Measurements from ENCODE around the gene TRIOBP. TPM values are rescaled to one million over a fixed set of nuclear protein-coding genes. Genes with fewer than 3 reads are reported as not detected.

The TRIOBP gene
- total and polyA plus RNA-seq, 2 of the 13 experiments (the other 11 are each of a cell fraction or from before 2014, with no cell fraction given) = 6.1 to 15.4 TPM

- TF ChIP-seq PAXIP1 (CRISPR knock-in tag; conservative IDR thresholded peaks at IDR 0.05) (peak; percentile 83), PHF8 (CRISPR knock-in tag; IDR thresholded peaks at IDR 0.05) (peak; percentile 48), ZNF234 (CRISPR knock-in tag; conservative IDR thresholded peaks at IDR 0.05) (0 out of 2 replicates have a peak, but pooled peaks have one; percentile 40), ZBTB37 (CRISPR knock-in tag; IDR thresholded peaks at IDR 0.05) (no peak), RXRB (CRISPR knock-in tag; IDR thresholded peaks at IDR 0.05; ENCODE audit: borderline replicate concordance) (peak; percentile 73), ZNF441 (CRISPR knock-in tag; IDR thresholded peaks at IDR 0.05; ENCODE audit: borderline replicate concordance) (0 out of 2 replicates have a peak, but pooled peaks have one; percentile 34), ZNF124 (CRISPR knock-in tag; IDR thresholded peaks at IDR 0.05) (no peak), SP5 (CRISPR knock-in tag; IDR thresholded peaks at IDR 0.05; ENCODE audit: borderline replicate concordance, low read depth) (peak; percentile 31; the same call in 1 of the 2 replicates), SP1 (IDR thresholded peaks at IDR 0.05) (no peak), SP1 (CRISPR knock-in tag; IDR thresholded peaks at IDR 0.05) (0 out of 2 replicates have a peak, but pooled peaks have one; percentile 20), NR2C2 (CRISPR knock-in tag; IDR thresholded peaks at IDR 0.05; ENCODE audit: borderline replicate concordance) (peak; percentile 66; the same call in 1 of the 2 replicates), BHLHE40 (IDR thresholded peaks at IDR 0.05; ENCODE audit: low read length) (peak; percentile 54; the same call in 1 of the 2 replicates), ZNF746 (CRISPR knock-in tag; IDR thresholded peaks at IDR 0.05) (peak; percentile 70; the same call in 1 of the 2 replicates), ZNF331 (CRISPR knock-in tag; IDR thresholded peaks at IDR 0.05) (peak; percentile 96), SAP130 (CRISPR knock-in tag; IDR thresholded peaks at IDR 0.05; ENCODE audit: low read depth) (peak; percentile 97), HNRNPH1 (optimal IDR thresholded peaks at IDR 0.05; ENCODE audit: low read depth, low read length) (peak; percentile 72), RORA (CRISPR knock-in tag; IDR thresholded peaks at IDR 0.05) (no peak), ZNF619 (CRISPR knock-in tag; IDR thresholded peaks at IDR 0.05) (no peak), ZBTB21 (CRISPR knock-in tag; IDR thresholded peaks at IDR 0.05) (peak; percentile 29; the same call in 1 of the 2 replicates), HNRNPLL (IDR thresholded peaks at IDR 0.05; ENCODE audit: low read depth, low read length, poor library complexity, severe bottlenecking) (peak; percentile 24), ZNF781 (CRISPR knock-in tag; IDR thresholded peaks at IDR 0.05; ENCODE audit: borderline replicate concordance, not compliant biosample characterization) (peak; percentile 85), ZMYM3 (CRISPR knock-in tag; IDR thresholded peaks at IDR 0.05) (peak; percentile 81), ZNF670 (CRISPR knock-in tag; IDR thresholded peaks at IDR 0.05; ENCODE audit: borderline replicate concordance) (0 out of 2 replicates have a peak, but pooled peaks have one; percentile 63)
Observed at GRCh38 chr22:37659066-37659896, 37.6 kb upstream of the TRIOBP start (continued).
